ENCODE measurements around the gene TCP11L2. TPM values are rescaled to one million over a fixed set of nuclear protein-coding genes. Genes with fewer than 3 reads are reported as not detected.

The TCP11L2 gene
- total and polyA plus RNA-seq, 2 of the 13 experiments (the other 11 are each of a cell fraction or from before 2014, with no cell fraction given), result 4.6 to 24.1 TPM

- no peak for TF ChIP-seq ZXDC (CRISPR knock-in tag; IDR thresholded peaks at IDR 0.05)
- no peak for TF ChIP-seq RNF219 (CRISPR knock-in tag; IDR thresholded peaks at IDR 0.05)
- no peak for TF ChIP-seq FOXA1 (IDR thresholded peaks at IDR 0.05)
- TF ChIP-seq FOXA1 (CRISPR knock-in tag; IDR thresholded peaks at IDR 0.05), result peak; percentile 12; the same call in 1 of the 2 replicates
- peak; percentile 92 for TF ChIP-seq ZNF281 (CRISPR knock-in tag; IDR thresholded peaks at IDR 0.05; ENCODE audit: borderline replicate concordance)
- TF ChIP-seq ZNF264 (CRISPR knock-in tag; IDR thresholded peaks at IDR 0.05), result 0 out of 2 replicates have a peak, but pooled peaks have one; percentile 26
- peak; percentile 38; the same call in 1 of the 2 replicates for TF ChIP-seq ELF1 (CRISPR knock-in tag; IDR thresholded peaks at IDR 0.05)
- TF ChIP-seq KLF12 (CRISPR knock-in tag; IDR thresholded peaks at IDR 0.05; ENCODE audit: borderline replicate concordance), result peak; percentile 14; the same call in 1 of the 2 replicates
- TF ChIP-seq ZNF687 (CRISPR knock-in tag; IDR thresholded peaks at IDR 0.05), result peak; percentile 77
- peak; percentile 60 for TF ChIP-seq MNT (IDR thresholded peaks at IDR 0.05)
- 0 out of 2 replicates have a peak, but pooled peaks have one; percentile 55 for TF ChIP-seq ZSCAN31 (CRISPR knock-in tag; IDR thresholded peaks at IDR 0.05; ENCODE audit: low read depth)
- peak; percentile 21; the same call in 1 of the 2 replicates for TF ChIP-seq ZMYM3 (CRISPR knock-in tag; IDR thresholded peaks at IDR 0.05)
Observed at GRCh38 chr12:106303202-106303820, 778 bp downstream of the TCP11L2 start (continued).
